ENCODE results near the gene ITGB3.

ITGB3 gene

GRCh38 chr17:47338026-47338425, 84.4 kb downstream of the ITGB3 start:
- no peak for DNase-seq (ENCODE audit: low spot score)

- no peak for DNase-seq (ENCODE audit: low spot score)
Measured at GRCh38 chr17:47352848-47353247, 99.2 kb downstream of the ITGB3 start.

DNA sequence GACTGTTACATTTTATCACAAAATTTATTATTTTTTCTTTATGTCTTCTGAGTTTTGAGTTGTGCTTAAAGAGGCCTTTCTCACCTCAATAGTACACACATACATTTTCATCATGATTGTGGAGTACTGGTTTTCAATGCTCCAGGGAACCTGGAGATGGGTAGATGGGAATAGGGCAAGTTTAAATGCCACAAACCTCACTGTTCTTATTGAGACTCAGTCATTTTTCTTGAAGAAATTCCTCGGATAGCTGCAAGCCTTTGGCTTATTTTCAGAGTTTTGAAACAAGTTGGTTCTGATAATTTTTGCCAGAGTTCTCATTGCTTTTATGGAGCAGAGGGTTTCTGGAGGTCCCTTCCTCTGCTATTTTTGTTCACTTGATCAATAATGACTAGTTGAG, 105.0 kb downstream of the ITGB3 start:
- no peak for DNase-seq (ENCODE audit: low spot score)
